Activated CD4-positive, alpha-beta T cell treated with anti-CD3 and anti-CD28 coated beads for 24 hours (primary cell): ENCODE data around the gene CPT1C.
A peak's percentile ranks its signal among the peaks of the same experiment; 100 is the strongest.

Experiments used
- DNase-seq, 2 donors: peaks; one replicate each; pipeline ENCODE4 v3.0.0-alpha.2; 2020; ENCODE audit warnings: low read depth in 2 of 2

CPT1C gene

GRCh38 chr19:49690656-49691242 lies at the start of gene CPT1C:
TSS of gene CPT1C (plus strand) at chr19:49691116. CDS start at chr19:49692253, 1,137 bp downstream.
- DNase-seq, result peak in 1 of 2 donors; percentile 58

DNA sequence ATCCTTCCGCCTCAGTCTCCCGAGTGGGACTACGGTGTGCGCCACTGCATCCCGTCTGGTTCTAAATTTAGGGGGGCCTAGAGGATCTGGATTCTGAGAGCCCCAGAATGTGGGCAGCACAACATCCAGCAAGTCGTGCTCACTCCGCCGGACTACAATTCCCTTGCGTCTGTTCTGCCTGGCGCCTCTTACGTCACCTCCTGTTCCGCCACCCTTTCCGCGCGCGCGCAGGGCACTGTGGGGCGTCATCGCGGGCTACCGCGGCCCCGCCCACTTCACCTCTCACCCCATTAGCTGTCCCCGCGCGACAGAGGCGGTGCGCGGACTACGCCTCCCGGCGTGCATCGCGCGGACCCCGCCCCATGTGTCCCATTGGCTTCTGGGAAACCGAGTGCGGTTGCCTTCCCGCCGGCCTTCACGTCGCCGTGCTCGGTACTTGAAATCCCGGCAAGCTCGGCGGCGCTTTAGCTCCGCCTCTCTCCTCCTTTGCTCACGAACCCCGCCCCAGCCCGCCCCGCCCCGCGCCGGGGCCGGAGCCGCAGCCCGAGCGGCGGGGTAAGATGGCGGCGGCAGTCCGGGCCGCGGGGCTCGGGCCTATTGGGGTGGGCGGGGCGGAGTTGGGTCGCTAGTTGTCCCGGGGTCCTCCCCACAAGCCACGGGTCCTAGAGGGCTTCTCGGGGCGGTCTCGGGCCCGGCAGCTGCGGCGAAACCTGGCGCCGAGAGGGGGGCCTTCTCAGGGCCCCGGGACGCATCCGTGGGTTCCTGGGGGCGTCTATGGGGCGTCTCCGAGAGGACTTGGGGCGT lies 49.0 kb upstream of the CPT1C start, which contains the start of gene SCAF1:
SCAF1 (plus strand) TSS at position 522 of the 804 bp plus-strand sequence. CDS start 2,818 bp downstream, outside the sequence.
- DNase-seq, result peak; percentile 98

- no peak for DNase-seq
Observed at GRCh38 chr19:49642492-49643035, 48.4 kb upstream of the CPT1C start.

GRCh38 chr19:49643466-49643865 lies 47.5 kb upstream of the CPT1C start:
- no peak for DNase-seq

DNA sequence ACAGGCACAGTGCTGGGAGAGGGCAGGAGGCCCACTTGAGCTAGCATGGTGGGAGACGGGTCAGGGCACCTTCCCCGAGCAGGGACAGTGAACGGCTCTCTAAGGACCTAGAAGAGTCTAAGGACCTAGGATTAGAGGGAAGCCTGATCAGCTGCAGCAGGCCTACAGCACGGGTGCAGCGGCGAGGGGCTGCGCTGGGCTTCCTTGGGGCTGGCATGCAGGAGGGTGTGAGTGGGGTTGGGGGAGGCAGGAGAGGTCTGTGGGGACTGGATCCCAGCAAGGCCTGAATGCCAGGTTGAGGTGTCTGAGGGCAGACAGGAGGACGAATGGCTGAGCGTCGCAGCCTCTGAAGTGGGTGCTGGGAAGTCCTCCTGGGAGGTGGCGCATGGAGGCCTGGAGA lies 45.3 kb upstream of the CPT1C start:
- DNase-seq, result no peak

- no peak for DNase-seq
Observed at GRCh38 chr19:49645995-49646394, 44.9 kb upstream of the CPT1C start.

GRCh38 chr19:49646586-49646985 lies 44.3 kb upstream of the CPT1C start:
- no peak for DNase-seq

DNA sequence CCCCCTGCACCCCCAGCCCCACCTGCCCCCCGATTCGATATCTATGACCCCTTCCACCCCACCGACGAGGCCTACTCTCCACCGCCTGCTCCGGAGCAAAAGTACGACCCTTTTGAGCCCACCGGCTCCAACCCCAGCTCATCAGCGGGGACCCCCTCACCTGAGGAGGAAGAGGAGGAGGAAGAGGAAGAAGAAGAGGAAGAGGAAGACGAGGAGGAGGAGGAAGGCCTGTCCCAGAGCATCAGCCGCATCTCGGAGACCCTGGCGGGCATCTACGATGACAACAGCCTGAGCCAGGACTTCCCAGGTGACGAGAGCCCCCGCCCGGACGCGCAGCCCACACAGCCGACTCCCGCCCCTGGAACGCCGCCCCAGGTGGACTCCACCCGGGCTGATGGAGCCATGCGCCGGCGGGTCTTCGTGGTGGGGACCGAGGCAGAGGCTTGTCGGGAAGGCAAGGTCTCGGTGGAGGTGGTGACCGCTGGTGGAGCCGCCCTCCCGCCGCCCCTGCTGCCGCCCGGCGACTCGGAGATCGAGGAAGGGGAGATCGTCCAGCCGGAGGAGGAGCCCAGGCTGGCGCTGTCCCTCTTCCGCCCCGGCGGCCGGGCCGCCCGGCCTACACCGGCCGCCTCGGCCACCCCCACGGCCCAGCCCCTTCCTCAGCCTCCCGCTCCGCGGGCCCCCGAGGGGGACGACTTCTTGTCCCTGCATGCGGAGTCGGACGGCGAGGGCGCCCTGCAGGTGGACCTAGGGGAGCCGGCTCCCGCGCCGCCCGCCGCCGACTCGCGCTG lies 39.7 kb upstream of the CPT1C start:
- no peak for DNase-seq

DNA sequence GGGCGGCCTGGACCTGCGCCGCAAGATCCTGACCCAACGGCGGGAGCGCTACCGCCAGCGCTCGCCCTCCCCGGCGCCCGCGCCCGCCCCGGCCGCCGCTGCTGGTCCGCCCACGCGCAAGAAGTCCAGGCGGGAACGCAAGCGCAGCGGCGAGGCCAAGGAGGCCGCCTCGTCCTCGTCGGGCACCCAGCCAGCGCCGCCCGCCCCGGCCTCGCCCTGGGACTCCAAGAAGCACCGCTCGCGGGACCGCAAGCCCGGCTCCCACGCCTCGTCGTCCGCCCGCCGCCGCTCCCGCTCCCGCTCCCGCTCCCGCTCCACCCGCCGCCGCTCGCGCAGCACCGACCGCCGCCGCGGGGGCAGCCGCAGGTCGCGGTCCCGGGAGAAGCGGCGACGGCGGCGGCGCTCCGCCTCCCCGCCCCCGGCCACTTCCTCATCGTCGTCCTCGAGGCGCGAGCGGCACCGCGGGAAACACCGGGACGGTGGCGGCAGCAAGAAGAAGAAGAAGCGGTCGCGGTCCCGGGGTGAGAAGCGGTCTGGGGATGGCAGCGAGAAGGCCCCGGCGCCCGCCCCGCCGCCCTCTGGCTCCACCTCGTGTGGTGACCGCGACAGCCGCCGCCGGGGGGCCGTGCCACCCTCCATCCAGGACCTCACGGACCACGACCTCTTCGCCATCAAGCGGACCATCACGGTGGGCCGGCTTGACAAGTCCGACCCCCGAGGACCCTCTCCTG lies 38.9 kb upstream of the CPT1C start:
- DNase-seq, result no peak

DNA sequence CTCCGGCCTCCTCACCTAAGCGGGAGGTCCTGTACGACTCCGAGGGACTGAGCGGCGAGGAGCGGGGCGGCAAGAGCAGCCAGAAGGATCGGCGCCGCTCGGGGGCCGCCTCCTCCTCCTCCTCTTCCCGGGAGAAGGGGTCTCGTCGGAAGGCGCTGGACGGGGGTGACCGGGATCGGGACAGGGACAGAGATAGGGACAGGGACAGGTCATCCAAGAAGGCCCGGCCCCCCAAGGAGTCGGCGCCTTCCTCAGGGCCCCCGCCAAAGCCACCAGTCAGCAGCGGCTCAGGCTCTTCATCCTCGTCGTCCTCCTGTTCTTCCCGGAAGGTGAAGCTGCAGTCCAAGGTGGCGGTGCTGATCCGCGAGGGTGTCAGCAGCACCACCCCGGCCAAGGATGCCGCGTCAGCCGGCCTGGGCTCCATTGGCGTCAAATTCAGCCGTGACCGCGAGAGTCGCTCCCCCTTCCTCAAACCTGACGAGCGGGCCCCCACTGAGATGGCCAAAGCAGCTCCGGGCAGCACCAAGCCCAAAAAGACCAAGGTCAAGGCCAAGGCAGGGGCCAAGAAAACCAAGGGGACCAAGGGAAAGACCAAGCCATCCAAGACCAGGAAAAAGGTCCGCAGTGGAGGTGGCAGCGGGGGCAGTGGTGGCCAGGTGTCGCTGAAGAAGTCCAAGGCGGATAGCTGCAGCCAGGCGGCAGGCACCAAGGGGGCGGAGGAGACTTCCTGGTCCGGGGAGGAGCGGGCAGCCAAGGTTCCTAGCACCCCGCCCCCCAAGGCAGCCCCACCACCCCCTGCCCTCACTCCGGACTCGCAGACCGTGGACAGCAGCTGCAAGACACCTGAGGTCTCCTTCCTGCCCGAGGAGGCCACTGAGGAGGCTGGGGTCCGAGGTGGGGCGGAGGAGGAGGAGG lies 38.1 kb upstream of the CPT1C start:
- DNase-seq, result no peak

DNA sequence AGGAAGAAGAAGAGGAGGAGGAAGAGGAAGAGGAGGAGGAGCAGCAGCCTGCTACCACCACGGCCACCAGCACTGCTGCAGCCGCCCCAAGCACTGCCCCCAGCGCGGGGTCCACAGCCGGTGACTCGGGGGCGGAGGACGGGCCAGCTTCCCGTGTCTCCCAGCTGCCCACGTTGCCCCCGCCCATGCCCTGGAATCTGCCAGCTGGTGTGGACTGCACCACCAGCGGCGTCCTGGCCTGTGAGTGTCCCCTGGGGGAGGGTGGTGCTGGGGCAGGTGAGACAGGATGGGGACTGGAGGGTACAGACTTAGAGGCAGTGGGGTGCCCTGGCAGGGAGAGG lies 37.5 kb upstream of the CPT1C start:
- DNase-seq, result no peak

DNA sequence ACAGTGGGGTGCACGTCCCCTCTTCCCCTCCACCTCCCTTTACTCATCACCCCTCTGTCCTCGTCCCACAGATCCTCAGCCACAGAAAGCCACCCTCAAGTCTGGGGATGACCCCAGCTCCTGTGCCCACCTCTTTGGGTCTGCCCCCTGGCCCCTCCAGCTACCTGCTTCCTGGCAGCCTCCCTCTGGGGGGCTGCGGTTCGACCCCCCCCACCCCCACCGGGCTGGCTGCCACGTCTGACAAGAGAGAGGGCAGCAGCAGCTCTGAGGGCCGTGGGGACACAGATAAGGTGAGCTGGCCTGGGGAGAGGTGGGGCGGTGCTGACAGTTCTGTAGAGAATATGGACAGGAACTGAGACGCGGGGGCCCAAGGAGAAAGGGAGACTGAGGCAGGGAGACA lies 36.3 kb upstream of the CPT1C start:
- DNase-seq, result no peak

- no peak for DNase-seq
Observed at GRCh38 chr19:49655570-49656455, 35.1 kb upstream of the CPT1C start.

GRCh38 chr19:49656456-49657109 lies 34.3 kb upstream of the CPT1C start:
- no peak for DNase-seq

DNA sequence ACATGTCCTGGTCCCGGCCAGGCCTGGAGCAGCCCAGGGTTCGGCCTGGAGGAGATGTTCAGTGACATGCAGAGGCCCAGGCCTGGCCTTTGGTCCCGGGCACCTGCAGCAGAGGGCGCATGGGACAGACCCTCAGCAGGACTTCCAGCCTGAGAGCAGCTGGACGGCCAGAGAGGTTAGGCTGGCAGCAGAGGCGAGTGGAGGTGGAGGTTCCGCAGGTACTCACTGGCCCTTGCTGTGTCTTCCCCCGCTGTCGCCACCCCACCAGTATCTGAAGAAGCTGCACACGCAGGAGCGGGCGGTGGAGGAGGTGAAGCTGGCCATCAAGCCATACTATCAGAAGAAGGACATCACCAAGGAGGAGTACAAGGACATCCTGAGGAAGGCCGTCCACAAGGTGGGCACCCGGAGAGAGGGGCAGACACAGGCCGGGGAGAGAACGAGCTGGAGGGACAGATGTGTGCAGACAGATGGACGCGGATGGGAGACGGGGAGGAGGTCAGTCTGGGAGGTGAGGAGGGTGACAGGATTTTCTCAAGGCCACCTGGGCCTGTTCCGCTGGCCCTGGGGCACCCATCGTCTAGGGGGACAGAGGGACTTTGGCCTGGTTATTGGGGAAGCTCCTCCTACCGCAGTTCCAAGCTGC lies 33.3 kb upstream of the CPT1C start:
- no peak for DNase-seq

DNA sequence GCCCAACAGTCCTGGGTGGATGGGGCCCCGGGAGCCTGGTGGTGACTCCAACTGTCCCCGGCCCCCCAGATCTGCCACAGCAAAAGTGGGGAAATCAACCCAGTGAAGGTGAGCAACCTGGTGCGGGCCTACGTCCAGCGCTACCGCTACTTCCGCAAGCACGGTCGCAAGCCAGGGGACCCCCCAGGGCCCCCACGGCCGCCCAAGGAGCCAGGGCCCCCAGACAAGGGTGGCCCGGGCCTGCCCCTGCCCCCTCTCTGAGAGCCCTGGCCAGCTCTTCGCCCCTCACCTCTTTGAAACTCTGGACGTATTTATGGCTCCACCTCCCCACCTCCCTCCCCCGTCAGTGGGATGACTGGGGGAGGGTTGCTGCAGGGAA lies 32.8 kb upstream of the CPT1C start:
- no peak for DNase-seq

GRCh38 chr19:49658566-49659442 lies 32.1 kb upstream of the CPT1C start:
- no peak for DNase-seq
